ENCODE data around the gene CTIF.

Gene CTIF

DNA sequence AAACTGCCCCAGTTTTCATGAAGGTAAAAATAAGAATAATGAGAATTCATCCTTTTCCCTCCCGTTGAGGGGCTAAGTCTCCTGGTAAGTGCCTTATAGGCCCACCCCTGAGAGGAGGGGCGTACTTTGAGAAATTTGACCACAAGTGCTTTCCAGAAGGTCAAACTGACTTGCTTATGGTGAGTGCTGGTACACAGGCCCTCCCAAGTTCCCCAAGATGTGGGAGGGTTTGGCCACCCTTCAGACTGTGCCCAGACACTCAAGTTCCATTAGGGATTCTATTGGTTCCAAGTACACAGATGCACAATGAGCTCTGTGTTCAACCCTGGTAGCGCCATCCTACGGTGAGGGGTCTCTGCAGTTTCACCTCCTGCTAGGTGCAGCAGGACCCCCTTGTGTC, 205.1 kb downstream of the CTIF start:
- no peak overlapping the region for H3K18ac ChIP-seq (ENCODE audit: low read depth in 1 of 2, low read length in 2 of 2)
- H3K4me2 ChIP-seq (ENCODE audit: low read length, poor library complexity, severe bottlenecking), result no peak overlapping the region
- peaks cover 19% of the 10 kb centered on the region for H3K79me1 ChIP-seq (replicated peaks; ENCODE audit: low read length, poor library complexity, severe bottlenecking)
- H2AK5ac ChIP-seq (ENCODE audit: low read length, severe bottlenecking), result no peak overlapping the region
- H2BK120ac ChIP-seq (ENCODE audit: low read depth, low read length), result no peak overlapping the region
- peaks cover 7% of the 10 kb centered on the region for H3K4me1 ChIP-seq (ENCODE audit: control insufficient read depth, insufficient read depth, low read depth, low read length)
- no peak overlapping the region for H2BK12ac ChIP-seq (ENCODE audit: low read length in 2 of 2)
- H3K4ac ChIP-seq (ENCODE audit: low read depth in 1 of 2, low read length in 2 of 2), result no peak overlapping the region
- no peak overlapping the region for H3K4me3 ChIP-seq (ENCODE audit: insufficient read depth in 1 of 2, low read depth in 1 of 2, low read length in 2 of 2)
- H4K8ac ChIP-seq (ENCODE audit: low read length), result no peak overlapping the region
- no peak overlapping the region for H2BK5ac ChIP-seq (ENCODE audit: low read depth, low read length, poor library complexity, severe bottlenecking)
- no peak overlapping the region for H4K91ac ChIP-seq (ENCODE audit: low read length)
- WGBS, result 96% methylated on average over 4 of the region's 4 CpGs
- H2AFZ ChIP-seq (ENCODE audit: low read depth, low read length), result no peak overlapping the region
- H3K27me3 ChIP-seq (ENCODE audit: control insufficient read depth in 1 of 2, insufficient read depth in 1 of 2, low read length in 2 of 2), result no peaks in the 10 kb centered on the region
- H3K9ac ChIP-seq (ENCODE audit: low read length), result peak overlapping the region; percentile 90
- no peak for DNase-seq
- H3K23ac ChIP-seq (ENCODE audit: low read length in 2 of 2), result no peak overlapping the region
- no peak overlapping the region for H3K27ac ChIP-seq (ENCODE audit: low read length, poor library complexity, severe bottlenecking)
- H3K36me3 ChIP-seq (ENCODE audit: control insufficient read depth in 1 of 2, insufficient read depth in 2 of 2, low read depth in 1 of 2, low read length in 2 of 2), result peaks cover 0 to 29% of the 10 kb centered on the region in 2 experiments
- H2BK15ac ChIP-seq (ENCODE audit: low read depth, poor library complexity, severe bottlenecking), result no peak overlapping the region
- no peak overlapping the region for H3K14ac ChIP-seq (ENCODE audit: low read length in 2 of 2)
- no peaks in the 10 kb centered on the region for H3K9me3 ChIP-seq (ENCODE audit: control insufficient read depth, low read length)

GRCh38 chr18:48745293-48745692, 206.5 kb downstream of the CTIF start:
- no peak overlapping the region for H3K14ac ChIP-seq (ENCODE audit: low read length in 2 of 2)
- peaks cover 0 to 21% of the 10 kb centered on the region in 2 experiments for H3K36me3 ChIP-seq (ENCODE audit: control insufficient read depth in 1 of 2, insufficient read depth in 2 of 2, low read depth in 1 of 2, low read length in 2 of 2)
- no peak overlapping the region for H3K27ac ChIP-seq (ENCODE audit: low read length, poor library complexity, severe bottlenecking)
- H3K27me3 ChIP-seq (ENCODE audit: control insufficient read depth in 1 of 2, insufficient read depth in 1 of 2, low read length in 2 of 2), result no peaks in the 10 kb centered on the region
- no peak overlapping the region for H2BK15ac ChIP-seq (ENCODE audit: low read depth, poor library complexity, severe bottlenecking)
- H3K23ac ChIP-seq (ENCODE audit: low read length in 2 of 2), result no peak overlapping the region
- H3K9me3 ChIP-seq (ENCODE audit: control insufficient read depth, low read length), result no peaks in the 10 kb centered on the region
- peaks cover 17% of the 10 kb centered on the region for H3K79me1 ChIP-seq (replicated peaks; ENCODE audit: low read length, poor library complexity, severe bottlenecking)
- no peak overlapping the region for H3K4me2 ChIP-seq (ENCODE audit: low read length, poor library complexity, severe bottlenecking)
- H2BK12ac ChIP-seq (ENCODE audit: low read length in 2 of 2), result no peak overlapping the region
- no peak overlapping the region for H2AFZ ChIP-seq (ENCODE audit: low read depth, low read length)
- no peak overlapping the region for H2BK5ac ChIP-seq (ENCODE audit: low read depth, low read length, poor library complexity, severe bottlenecking)
- H2AK5ac ChIP-seq (ENCODE audit: low read length, severe bottlenecking), result no peak overlapping the region
- H4K8ac ChIP-seq (ENCODE audit: low read length), result no peak overlapping the region
- H4K91ac ChIP-seq (ENCODE audit: low read length), result no peak overlapping the region
- 95% methylated on average over 2 of the region's 3 CpGs for WGBS
- no peak overlapping the region for H3K18ac ChIP-seq (ENCODE audit: low read depth in 1 of 2, low read length in 2 of 2)
- no peak overlapping the region for H2BK120ac ChIP-seq (ENCODE audit: low read depth, low read length)
- no peak overlapping the region for H3K4ac ChIP-seq (ENCODE audit: low read depth in 1 of 2, low read length in 2 of 2)
- peak overlapping the region; percentile 31 for H3K9ac ChIP-seq (ENCODE audit: low read length)
- DNase-seq, result no peak
- no peak overlapping the region for H3K4me3 ChIP-seq (ENCODE audit: insufficient read depth in 1 of 2, low read depth in 1 of 2, low read length in 2 of 2)
- peaks cover 7% of the 10 kb centered on the region for H3K4me1 ChIP-seq (ENCODE audit: control insufficient read depth, insufficient read depth, low read depth, low read length)

DNA sequence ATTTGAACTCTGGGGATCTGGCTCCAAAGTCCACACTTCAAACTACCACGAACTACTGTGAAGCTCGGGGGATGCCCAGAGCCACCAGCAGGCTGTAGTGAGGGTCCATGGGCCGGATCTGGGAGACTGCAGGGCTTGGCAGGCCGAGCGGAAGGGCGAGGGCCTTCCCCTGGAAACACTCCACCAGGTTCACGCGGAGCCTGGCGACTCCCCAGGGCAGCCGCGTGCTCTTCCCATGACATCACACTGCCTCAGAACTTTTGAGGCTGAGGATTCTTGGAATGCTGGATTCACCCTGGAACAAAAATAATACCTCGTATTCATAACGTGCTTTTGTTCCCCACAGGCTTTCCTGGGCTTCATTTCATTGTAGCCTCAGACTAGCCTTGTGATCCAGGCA, 210.9 kb downstream of the CTIF start:
- Histone ChIP-seq H3K4me1 (ENCODE audit: control insufficient read depth, insufficient read depth, low read depth, low read length) (peaks cover 21% of the 10 kb centered on the region), H2BK15ac (ENCODE audit: low read depth, poor library complexity, severe bottlenecking) (no peak overlapping the region), H2AFZ (ENCODE audit: low read depth, low read length) (no peak overlapping the region), H3K79me1 (replicated peaks; ENCODE audit: low read length, poor library complexity, severe bottlenecking) (peaks cover 23% of the 10 kb centered on the region), H3K9me3 (ENCODE audit: control insufficient read depth, low read length) (no peaks in the 10 kb centered on the region), H3K4me2 (ENCODE audit: low read length, poor library complexity, severe bottlenecking) (no peak overlapping the region), H3K4ac (ENCODE audit: low read depth in 1 of 2, low read length in 2 of 2) (no peak overlapping the region), H3K27ac (ENCODE audit: low read length, poor library complexity, severe bottlenecking) (peak overlapping the region; percentile 65), H3K27me3 (ENCODE audit: control insufficient read depth in 1 of 2, insufficient read depth in 1 of 2, low read length in 2 of 2) (no peaks in the 10 kb centered on the region), H2BK5ac (ENCODE audit: low read depth, low read length, poor library complexity, severe bottlenecking) (no peak overlapping the region), H2BK12ac (ENCODE audit: low read length in 2 of 2) (no peak overlapping the region), H3K4me3 (ENCODE audit: insufficient read depth in 1 of 2, low read depth in 1 of 2, low read length in 2 of 2) (no peak overlapping the region), H3K23ac (ENCODE audit: low read length in 2 of 2) (no peak overlapping the region), H2BK120ac (ENCODE audit: low read depth, low read length) (no peak overlapping the region), H4K8ac (ENCODE audit: low read length) (no peak overlapping the region), H4K91ac (ENCODE audit: low read length) (no peak overlapping the region), H3K9ac (ENCODE audit: low read length) (peak overlapping the region; percentile 70), H3K18ac (ENCODE audit: low read depth in 1 of 2, low read length in 2 of 2) (no peak overlapping the region), H3K36me3 (ENCODE audit: control insufficient read depth in 1 of 2, insufficient read depth in 2 of 2, low read depth in 1 of 2, low read length in 2 of 2) (peaks cover 0 to 28% of the 10 kb centered on the region in 2 experiments), H3K14ac (ENCODE audit: low read length in 2 of 2) (no peak overlapping the region), H2AK5ac (ENCODE audit: low read length, severe bottlenecking) (peak overlapping the region; percentile 75)
- 95% methylated on average over 13 of the region's 13 CpGs for WGBS
- DNase-seq, result no peak

- DNase-seq, result no peak
- Histone ChIP-seq H2BK120ac (ENCODE audit: low read depth, low read length) (no peak overlapping the region), H3K14ac (ENCODE audit: low read length in 2 of 2) (no peak overlapping the region), H3K79me1 (replicated peaks; ENCODE audit: low read length, poor library complexity, severe bottlenecking) (peaks cover 25% of the 10 kb centered on the region), H3K9ac (ENCODE audit: low read length) (peak overlapping the region; percentile 70), H4K8ac (ENCODE audit: low read length) (no peak overlapping the region), H2BK15ac (ENCODE audit: low read depth, poor library complexity, severe bottlenecking) (no peak overlapping the region), H3K4me2 (ENCODE audit: low read length, poor library complexity, severe bottlenecking) (no peak overlapping the region), H2AK5ac (ENCODE audit: low read length, severe bottlenecking) (peak overlapping the region; percentile 75), H3K18ac (ENCODE audit: low read depth in 1 of 2, low read length in 2 of 2) (no peak overlapping the region), H3K9me3 (ENCODE audit: control insufficient read depth, low read length) (no peaks in the 10 kb centered on the region), H2BK12ac (ENCODE audit: low read length in 2 of 2) (no peak overlapping the region), H2AFZ (ENCODE audit: low read depth, low read length) (no peak overlapping the region), H4K91ac (ENCODE audit: low read length) (no peak overlapping the region), H3K4me1 (ENCODE audit: control insufficient read depth, insufficient read depth, low read depth, low read length) (peaks cover 25% of the 10 kb centered on the region), H3K36me3 (ENCODE audit: control insufficient read depth in 1 of 2, insufficient read depth in 2 of 2, low read depth in 1 of 2, low read length in 2 of 2) (peaks cover 0 to 26% of the 10 kb centered on the region in 2 experiments), H3K27ac (ENCODE audit: low read length, poor library complexity, severe bottlenecking) (no peak overlapping the region), H2BK5ac (ENCODE audit: low read depth, low read length, poor library complexity, severe bottlenecking) (no peak overlapping the region), H3K4ac (ENCODE audit: low read depth in 1 of 2, low read length in 2 of 2) (no peak overlapping the region), H3K23ac (ENCODE audit: low read length in 2 of 2) (no peak overlapping the region), H3K27me3 (ENCODE audit: control insufficient read depth in 1 of 2, insufficient read depth in 1 of 2, low read length in 2 of 2) (no peaks in the 10 kb centered on the region), H3K4me3 (ENCODE audit: insufficient read depth in 1 of 2, low read depth in 1 of 2, low read length in 2 of 2) (peak overlapping the region in 1 of 2 experiments; percentile 10)
- WGBS, result 91% methylated on average over 11 of the region's 11 CpGs
Measured at GRCh38 chr18:48750485-48751175, 211.8 kb downstream of the CTIF start.

Measured in mesenchymal stem cell (in vitro differentiated cells and primary cell).